Lower leg skin (tissue), 4 donors: ENCODE results near the gene TRPM8. TPM values are rescaled to one million over a fixed set of nuclear protein-coding genes. Genes with fewer than 3 reads are reported as not detected.

Experiments used
- DNase-seq, 2 donors: peaks; one replicate each; pipeline ENCODE4 v3.0.0-alpha.2; 2019; ENCODE audit warnings: low spot score in 2 of 2
- H3K4me3 ChIP-seq: fragments of 200-600 bp; sonication (generic); 2 replicates; pipeline ENCODE4 v1.5.1; 2017; ENCODE audit warnings: mild to moderate bottlenecking, low read depth; ENCODE audit not compliant: poor library complexity, severe bottlenecking
- CTCF ChIP-seq, 3 donors: fragments of 450-650 bp; IDR thresholded peaks; one replicate each; pipeline ENCODE4 v1.5.1; 2016; ENCODE audit warnings: antibody characterized with exemption in 3 of 3, mild to moderate bottlenecking in 3 of 3, moderate library complexity in 2 of 3
- POLR2A ChIP-seq, 2 donors: fragments of 450-650 bp; IDR thresholded peaks; one replicate each; pipeline ENCODE4 v1.6.1; 2016 to 2017; ENCODE audit warnings: antibody characterized with exemption in 2 of 2, mild to moderate bottlenecking in 1 of 2, moderate library complexity in 1 of 2
- WGBS, 2 donors: methylation state at CpG; one replicate each; pipeline ENCODE4 v1.1.5; 2018; 5-methylcytosine and 5-hydroxymethylcytosine counted together
- intact Hi-C: fragments of 100-400 bp; cut with DNase I; formaldehyde crosslinking; loops from one replicate; pipeline ENCODE4 v1.15.0; 2023; ENCODE audit warnings: low total_unique reads
- total RNA-seq, 4 donors: library from RNA; depleted of rRNA; stranded (reverse); fragments of >200 nt; gene quantifications; one replicate each; pipeline ENCODE4 v1.1.0, GENCODE V29; 2016

TRPM8 gene
- total RNA-seq, 4 donors from 2014 or later: 0.46 TPM; not detected in 2

GRCh38 chr2:233976690-233977294 lies 59.6 kb downstream of the TRPM8 start:
- TF ChIP-seq POLR2A (IDR thresholded peaks at IDR 0.05): no peak
- no peak for TF ChIP-seq CTCF (IDR thresholded peaks at IDR 0.05)
- 26 to 40% methylated on average over 8 of the region's 8 CpGs for WGBS, 2 donors
- intact Hi-C loops: no loop called here
- DNase-seq: no peak
- H3K4me3 ChIP-seq: no peak overlapping the region

- no peak for TF ChIP-seq CTCF (IDR thresholded peaks at IDR 0.05)
- TF ChIP-seq POLR2A (IDR thresholded peaks at IDR 0.05): no peak
- no peak overlapping the region for H3K4me3 ChIP-seq
- intact Hi-C loops: no loop called here
- WGBS, 2 donors: 61 to 69% methylated on average over 8 of the region's 8 CpGs
- no peak for DNase-seq
Measured at GRCh38 chr2:233977296-233977837, 60.2 kb downstream of the TRPM8 start.

GRCh38 chr2:233979748-233980147 lies 62.6 kb downstream of the TRPM8 start:
- no peak for DNase-seq
- no peak overlapping the region for H3K4me3 ChIP-seq
- intact Hi-C loops: no loop called here
- WGBS, 2 donors: 76% methylated on average over 4 of the region's 4 CpGs
- TF ChIP-seq POLR2A (IDR thresholded peaks at IDR 0.05) (no peak), CTCF (IDR thresholded peaks at IDR 0.05) (no peak)

- H3K4me3 ChIP-seq: no peak overlapping the region
- intact Hi-C loops: no loop called here
- WGBS, 2 donors: 89 to 90% methylated on average over 5 of the region's 5 CpGs
- TF ChIP-seq CTCF (IDR thresholded peaks at IDR 0.05): no peak
- no peak for TF ChIP-seq POLR2A (IDR thresholded peaks at IDR 0.05)
- DNase-seq: peak in 1 of 2 donors; percentile 23
Measured at GRCh38 chr2:233980955-233981561, 63.9 kb downstream of the TRPM8 start.

GRCh38 chr2:233981574-233982420 lies 64.6 kb downstream of the TRPM8 start:
- intact Hi-C loops: no loop called here
- DNase-seq: no peak
- WGBS, 2 donors: 74 to 80% methylated on average over 9 of the region's 9 CpGs
- no peak for TF ChIP-seq POLR2A (IDR thresholded peaks at IDR 0.05)
- H3K4me3 ChIP-seq: no peak overlapping the region
